NK-92 treated with Interleukin-12 subunit alpha and Interleukin-12 subunit beta, amount 100 ng/mL, for 24 hours (cell line): ENCODE measurements around the gene CTH.
A peak's percentile ranks its signal among the peaks of the same experiment; 100 is the strongest.
"Not testable (repeated sequence)": the region's sequence is repeated elsewhere in the genome, so short reads cannot be mapped to it uniquely, and the experiment has no call there.

Experiments
- DNase-seq: peaks from one replicate; lab custom pipeline; 2025; lab: John Stamatoyannopoulos, UW

Gene CTH

GRCh38 chr1:70409136-70409535 is 1.9 kb upstream of the CTH start:
- no peak for DNase-seq

- peak; percentile 37 for DNase-seq
Observed at GRCh38 chr1:70411360-70411844, 334 bp downstream of the CTH start.

GRCh38 chr1:70415882-70416281 is 4.8 kb downstream of the CTH start:
- no peak for DNase-seq

GRCh38 chr1:70418973-70419734 is 8.1 kb downstream of the CTH start:
- not testable (repeated sequence) for DNase-seq

GRCh38 chr1:70420320-70420719 is 9.3 kb downstream of the CTH start:
- DNase-seq = no peak

- DNase-seq = no peak
Observed at GRCh38 chr1:70426154-70427131, 15.4 kb downstream of the CTH start.

- no peak for DNase-seq
Observed at GRCh38 chr1:70427976-70428375, 16.9 kb downstream of the CTH start.

- no peak for DNase-seq
Observed at GRCh38 chr1:70429219-70429618, 18.2 kb downstream of the CTH start.

GRCh38 chr1:70429757-70430156 is 18.7 kb downstream of the CTH start:
- no peak for DNase-seq

- DNase-seq = no peak
Observed at GRCh38 chr1:70431317-70431716, 20.2 kb downstream of the CTH start.

GRCh38 chr1:70431874-70432273 is 20.8 kb downstream of the CTH start:
- DNase-seq = no peak

- DNase-seq = no peak
Observed at GRCh38 chr1:70434253-70434859, 23.3 kb downstream of the CTH start.

- no peak for DNase-seq
Observed at GRCh38 chr1:70436622-70437251, 25.7 kb downstream of the CTH start.

GRCh38 chr1:70438529-70438928 is 27.5 kb downstream of the CTH start:
- DNase-seq = no peak

GRCh38 chr1:70440642-70441391 is 29.7 kb downstream of the CTH start:
- no peak for DNase-seq

- DNase-seq = no peak
Observed at GRCh38 chr1:70441392-70442035, 30.4 kb downstream of the CTH start.

- no peak for DNase-seq
Observed at GRCh38 chr1:70442490-70442889, 31.4 kb downstream of the CTH start.

GRCh38 chr1:70443739-70444138 is 32.7 kb downstream of the CTH start:
- no peak for DNase-seq

- no peak for DNase-seq
Observed at GRCh38 chr1:70449049-70449448, 38.0 kb downstream of the CTH start.

- not testable (repeated sequence) for DNase-seq
Observed at GRCh38 chr1:70452164-70452939, 41.3 kb downstream of the CTH start.
